Liver (tissue), 3 donors: ENCODE measurements around the gene PRICKLE3.

ENCODE experiments used
- RXRA ChIP-seq, 2 donors: IDR thresholded peaks; 2 replicates each; pipeline ENCODE4 v1.6.1; 2017 to 2018; ENCODE audit warnings: antibody characterized with exemption in 2 of 2, mild to moderate bottlenecking in 1 of 2
- TF ChIP-seq, protein P1 (sequence below): fragments of 150-350 bp; IDR thresholded peaks from 2 replicates; pipeline ENCODE4 v1.5.1; 2017; ENCODE audit warnings: improper control_type of control experiment, low read depth, low read length; ENCODE audit not compliant: missing input control
- donor health status: healthy.
- donor health status: healthy.

DNA sequence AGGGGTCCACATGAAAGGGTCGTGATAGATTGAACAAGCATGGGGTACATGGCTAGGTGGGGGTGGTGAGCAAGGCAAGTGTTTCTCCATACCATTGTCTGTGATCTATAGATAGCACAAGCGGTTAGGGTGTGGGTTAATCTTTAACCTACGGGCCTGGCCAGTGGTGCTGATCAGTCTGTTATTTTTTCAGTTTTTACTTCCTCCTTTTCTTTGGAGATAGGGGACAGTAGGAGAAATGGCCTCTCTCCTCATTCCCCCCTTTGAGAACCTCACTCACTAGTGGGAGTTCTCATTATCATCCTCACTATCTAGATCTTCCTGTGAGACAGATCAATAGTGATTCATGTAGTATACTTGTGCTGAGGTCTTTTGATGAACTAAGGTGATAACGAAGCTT, 46.5 kb downstream of the PRICKLE3 start:
- no peak for TF ChIP-seq RXRA (IDR thresholded peaks at IDR 0.05)
- TF ChIP-seq, protein P1, sequence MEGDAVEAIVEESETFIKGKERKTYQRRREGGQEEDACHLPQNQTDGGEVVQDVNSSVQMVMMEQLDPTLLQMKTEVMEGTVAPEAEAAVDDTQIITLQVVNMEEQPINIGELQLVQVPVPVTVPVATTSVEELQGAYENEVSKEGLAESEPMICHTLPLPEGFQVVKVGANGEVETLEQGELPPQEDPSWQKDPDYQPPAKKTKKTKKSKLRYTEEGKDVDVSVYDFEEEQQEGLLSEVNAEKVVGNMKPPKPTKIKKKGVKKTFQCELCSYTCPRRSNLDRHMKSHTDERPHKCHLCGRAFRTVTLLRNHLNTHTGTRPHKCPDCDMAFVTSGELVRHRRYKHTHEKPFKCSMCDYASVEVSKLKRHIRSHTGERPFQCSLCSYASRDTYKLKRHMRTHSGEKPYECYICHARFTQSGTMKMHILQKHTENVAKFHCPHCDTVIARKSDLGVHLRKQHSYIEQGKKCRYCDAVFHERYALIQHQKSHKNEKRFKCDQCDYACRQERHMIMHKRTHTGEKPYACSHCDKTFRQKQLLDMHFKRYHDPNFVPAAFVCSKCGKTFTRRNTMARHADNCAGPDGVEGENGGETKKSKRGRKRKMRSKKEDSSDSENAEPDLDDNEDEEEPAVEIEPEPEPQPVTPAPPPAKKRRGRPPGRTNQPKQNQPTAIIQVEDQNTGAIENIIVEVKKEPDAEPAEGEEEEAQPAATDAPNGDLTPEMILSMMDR: no peak
